ENCODE results near the gene HOXA1. TPM values are rescaled to one million over a fixed set of nuclear protein-coding genes. Genes with fewer than 3 reads are reported as not detected.

The HOXA1 gene
- polyA plus RNA-seq, 2 of the 4 experiments (the other 2 are of a cell fraction), result 2.8 to 5.0 TPM

DNA sequence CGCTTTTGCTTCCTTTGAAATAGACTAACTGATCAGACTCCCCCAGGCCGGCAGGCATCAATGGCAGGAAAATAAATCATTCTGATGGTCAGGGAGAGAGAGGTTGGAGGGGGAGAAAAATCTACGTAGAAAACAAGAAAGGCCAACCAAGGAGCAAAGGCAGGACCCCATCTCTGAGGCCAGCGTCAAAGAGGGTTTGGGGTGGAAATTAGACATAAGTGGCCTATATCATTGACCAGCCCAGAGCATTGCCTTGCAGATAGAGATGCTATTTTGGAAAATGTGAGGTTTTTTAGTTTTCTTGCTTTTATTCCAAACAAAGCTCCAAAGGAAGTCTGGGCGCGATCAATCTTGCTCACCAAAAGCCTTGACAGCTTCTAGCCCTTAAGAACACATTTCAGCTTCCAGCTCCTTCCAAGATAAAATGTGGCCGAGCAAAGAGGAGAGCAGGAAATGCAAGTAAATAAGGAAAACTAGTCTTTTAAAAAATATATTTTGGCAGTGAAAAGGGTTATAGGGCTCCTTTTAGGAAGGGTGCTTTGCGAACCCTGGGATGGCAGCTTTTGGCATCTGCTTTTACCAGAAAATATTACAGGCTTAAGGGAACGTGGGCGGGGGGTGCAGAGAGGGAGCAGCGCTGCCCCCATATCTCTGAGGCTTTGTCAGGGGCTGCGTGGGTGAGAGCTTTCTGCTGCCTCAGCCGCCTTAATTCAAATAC, 8.7 kb upstream of the HOXA1 start:
- WGBS (ENCODE audit: missing lambda C conversion rate), result 93% methylated on average over 13 of the region's 13 CpGs
- H3K27ac ChIP-seq, result no peak overlapping the region
- TF ChIP-seq RFX5 (IDR thresholded peaks at IDR 0.05) (no peak), SMC3 (IDR thresholded peaks at IDR 0.05) (no peak), BHLHE40 (IDR thresholded peaks at IDR 0.05; ENCODE audit: low read depth, low read length) (no peak)
- TF ChIP-seq, protein P1, sequence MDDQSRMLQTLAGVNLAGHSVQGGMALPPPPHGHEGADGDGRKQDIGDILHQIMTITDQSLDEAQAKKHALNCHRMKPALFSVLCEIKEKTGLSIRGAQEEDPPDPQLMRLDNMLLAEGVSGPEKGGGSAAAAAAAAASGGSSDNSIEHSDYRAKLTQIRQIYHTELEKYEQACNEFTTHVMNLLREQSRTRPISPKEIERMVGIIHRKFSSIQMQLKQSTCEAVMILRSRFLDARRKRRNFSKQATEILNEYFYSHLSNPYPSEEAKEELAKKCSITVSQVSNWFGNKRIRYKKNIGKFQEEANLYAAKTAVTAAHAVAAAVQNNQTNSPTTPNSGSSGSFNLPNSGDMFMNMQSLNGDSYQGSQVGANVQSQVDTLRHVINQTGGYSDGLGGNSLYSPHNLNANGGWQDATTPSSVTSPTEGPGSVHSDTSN (IDR thresholded peaks at IDR 0.05), result no peak
- H3K4me2 ChIP-seq, result no peak overlapping the region
- no peak for ATAC-seq
- no peak for DNase-seq (ENCODE audit: low read depth in 1 of 2, low spot score in 1 of 2)
- ChIA-PET CTCF (interaction anchor here (0.6 to 3.7 kb wide), 7 partner anchors 7 to 1212 kb away, joined by 3 to 20 read pairs (median 4); partner anchors contain the start of gene HOXA1), POLR2A (no interaction called here)
- H3K4me1 ChIP-seq, result peaks cover 2% of the 10 kb centered on the region; the same call in 1 of the 3 replicates
- no peak overlapping the region for H3K4me3 ChIP-seq
- FAIRE-seq, result no peak
- no peaks in the 10 kb centered on the region for H3K9me3 ChIP-seq

DNA sequence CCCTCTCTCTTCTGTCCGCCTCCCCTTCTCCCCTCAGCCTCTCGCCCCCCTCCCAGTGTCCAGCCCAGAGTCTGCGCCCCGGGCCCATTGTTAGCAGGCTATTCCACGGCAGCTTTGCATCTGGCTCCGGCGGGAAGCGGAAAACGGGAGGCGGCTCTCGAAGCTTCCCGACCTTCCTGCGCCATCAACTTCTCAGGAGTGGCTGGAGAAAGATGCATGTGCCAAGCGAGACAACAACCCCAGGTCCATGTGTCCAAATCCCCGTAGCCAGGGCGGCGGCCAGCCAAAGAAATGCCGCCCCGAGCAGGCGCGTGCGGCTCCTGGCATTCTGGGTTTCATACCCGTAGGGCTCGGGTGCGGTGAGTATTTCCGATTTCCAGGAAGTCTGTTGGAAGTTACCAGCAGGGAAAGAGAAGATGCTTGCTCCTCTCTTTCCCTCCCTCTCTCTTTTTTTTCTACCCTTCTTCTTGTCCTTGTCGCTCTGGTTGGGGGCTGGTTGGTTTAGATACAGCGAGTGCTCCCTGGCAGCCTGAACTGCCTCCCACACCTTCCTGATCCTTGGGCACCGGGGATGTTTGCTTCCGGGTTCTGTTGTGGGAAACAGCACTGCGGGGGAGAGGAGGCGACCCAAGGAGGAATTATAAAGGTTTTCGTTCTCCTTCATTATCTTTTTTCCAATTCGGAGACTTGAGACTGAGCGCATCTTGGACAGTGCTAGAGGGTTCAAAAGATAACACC, 7.9 kb upstream of the HOXA1 start:
- 95% methylated on average over 31 of the region's 35 CpGs for WGBS (ENCODE audit: missing lambda C conversion rate)
- no peaks in the 10 kb centered on the region; the same call in 2 of the 3 replicates for H3K4me1 ChIP-seq
- TF ChIP-seq TP53 (CRISPR knock-in tag; IDR thresholded peaks at IDR 0.05) (no peak), MAZ (IDR thresholded peaks at IDR 0.05; ENCODE audit: borderline replicate concordance, low read depth, low read length) (no peak), RFX5 (IDR thresholded peaks at IDR 0.05) (no peak), RAD21 (conservative IDR thresholded peaks at IDR 0.05 in 1 of 2, IDR thresholded peaks at IDR 0.05 in 1 of 2) (no peak), MYC (IDR thresholded peaks at IDR 0.05; ENCODE audit: borderline replicate concordance, low read length) (no peak), NR3C1 (IDR thresholded peaks at IDR 0.05) (no peak), BCL3 (IDR thresholded peaks at IDR 0.05) (no peak), POLR2AphosphoS2 (conservative IDR thresholded peaks at IDR 0.05; ENCODE audit: low read length) (no peak)
- FAIRE-seq, result no peak
- ChIA-PET POLR2A (no interaction called here), CTCF (no interaction called here)
- no peak; a peak in 1 of 6 replicates for ATAC-seq
- no peaks in the 10 kb centered on the region for H3K9me3 ChIP-seq
- H3K27ac ChIP-seq, result no peak overlapping the region
- H3K4me2 ChIP-seq, result no peak overlapping the region
- H3K4me3 ChIP-seq, result no peak overlapping the region
- no peak for DNase-seq (ENCODE audit: low read depth in 1 of 2, low spot score in 1 of 2)

GRCh38 chr7:27102581-27103442, 7.0 kb upstream of the HOXA1 start, which contains the start of gene HOXA2:
HOXA2 (minus strand) TSS chr7:27102683; CDS start chr7:27102500, 183 bp downstream.
- CTCF ChIA-PET, result no interaction called here
- FAIRE-seq, result no peak
- H3K4me1 ChIP-seq, result peaks cover 6% of the 10 kb centered on the region
- TF ChIP-seq, protein P2, sequence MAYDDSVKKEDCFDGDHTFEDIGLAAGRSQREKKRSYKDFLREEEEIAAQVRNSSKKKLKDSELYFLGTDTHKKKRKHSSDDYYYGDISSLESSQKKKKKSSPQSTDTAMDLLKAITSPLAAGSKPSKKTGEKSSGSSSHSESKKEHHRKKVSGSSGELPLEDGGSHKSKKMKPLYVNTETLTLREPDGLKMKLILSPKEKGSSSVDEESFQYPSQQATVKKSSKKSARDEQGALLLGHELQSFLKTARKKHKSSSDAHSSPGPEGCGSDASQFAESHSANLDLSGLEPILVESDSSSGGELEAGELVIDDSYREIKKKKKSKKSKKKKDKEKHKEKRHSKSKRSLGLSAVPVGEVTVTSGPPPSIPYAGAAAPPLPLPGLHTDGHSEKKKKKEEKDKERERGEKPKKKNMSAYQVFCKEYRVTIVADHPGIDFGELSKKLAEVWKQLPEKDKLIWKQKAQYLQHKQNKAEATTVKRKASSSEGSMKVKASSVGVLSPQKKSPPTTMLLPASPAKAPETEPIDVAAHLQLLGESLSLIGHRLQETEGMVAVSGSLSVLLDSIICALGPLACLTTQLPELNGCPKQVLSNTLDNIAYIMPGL (CRISPR knock-in tag; IDR thresholded peaks at IDR 0.05; ENCODE audit: borderline replicate concordance), result no peak
- TF ChIP-seq EHF (CRISPR knock-in tag; IDR thresholded peaks at IDR 0.05) (no peak), ATOH8 (CRISPR knock-in tag; IDR thresholded peaks at IDR 0.05; ENCODE audit: low read depth) (no peak), ZC3H11A (IDR thresholded peaks at IDR 0.05) (no peak), KDM5A (IDR thresholded peaks at IDR 0.05) (no peak), BCL3 (IDR thresholded peaks at IDR 0.05) (no peak), RARB (CRISPR knock-in tag; IDR thresholded peaks at IDR 0.05) (no peak), TFCP2L1 (CRISPR knock-in tag; IDR thresholded peaks at IDR 0.05) (no peak), ZFP36 (IDR thresholded peaks at IDR 0.05; ENCODE audit: borderline replicate concordance, partially characterized antibody) (no peak), POLR2A (IDR thresholded peaks at IDR 0.05; ENCODE audit: low read length) (no peak), CHD2 (IDR thresholded peaks at IDR 0.05; ENCODE audit: low read length, partially characterized antibody) (no peak)
- TF ChIP-seq, protein P3, sequence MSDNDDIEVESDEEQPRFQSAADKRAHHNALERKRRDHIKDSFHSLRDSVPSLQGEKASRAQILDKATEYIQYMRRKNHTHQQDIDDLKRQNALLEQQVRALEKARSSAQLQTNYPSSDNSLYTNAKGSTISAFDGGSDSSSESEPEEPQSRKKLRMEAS (IDR thresholded peaks at IDR 0.05), result no peak

More at GRCh38 chr7:27102581-27103442, 7.0 kb upstream of the HOXA1 start, which contains the start of gene HOXA2:
- Histone ChIP-seq H3K4me3 (no peak within 1 kb of the TSS), H3K27ac (no peak within 1 kb of the TSS), H3K4me2 (no peak within 1 kb of the TSS), H3K9me3 (no peaks in the 10 kb centered on the region)
- DNase-seq (ENCODE audit: low read depth in 1 of 2, low spot score in 1 of 2), result no peak
- no peak for ATAC-seq
- POLR2A ChIA-PET, result no interaction called here
- 94% methylated on average over 29 of the region's 29 CpGs for WGBS (ENCODE audit: missing lambda C conversion rate)
